Measurements from ENCODE around the gene MYF5. TPM values are rescaled to one million over a fixed set of nuclear protein-coding genes. Genes with fewer than 3 reads are reported as not detected.

Gene MYF5
- total and polyA plus RNA-seq, 4 donors: not detected

DNA sequence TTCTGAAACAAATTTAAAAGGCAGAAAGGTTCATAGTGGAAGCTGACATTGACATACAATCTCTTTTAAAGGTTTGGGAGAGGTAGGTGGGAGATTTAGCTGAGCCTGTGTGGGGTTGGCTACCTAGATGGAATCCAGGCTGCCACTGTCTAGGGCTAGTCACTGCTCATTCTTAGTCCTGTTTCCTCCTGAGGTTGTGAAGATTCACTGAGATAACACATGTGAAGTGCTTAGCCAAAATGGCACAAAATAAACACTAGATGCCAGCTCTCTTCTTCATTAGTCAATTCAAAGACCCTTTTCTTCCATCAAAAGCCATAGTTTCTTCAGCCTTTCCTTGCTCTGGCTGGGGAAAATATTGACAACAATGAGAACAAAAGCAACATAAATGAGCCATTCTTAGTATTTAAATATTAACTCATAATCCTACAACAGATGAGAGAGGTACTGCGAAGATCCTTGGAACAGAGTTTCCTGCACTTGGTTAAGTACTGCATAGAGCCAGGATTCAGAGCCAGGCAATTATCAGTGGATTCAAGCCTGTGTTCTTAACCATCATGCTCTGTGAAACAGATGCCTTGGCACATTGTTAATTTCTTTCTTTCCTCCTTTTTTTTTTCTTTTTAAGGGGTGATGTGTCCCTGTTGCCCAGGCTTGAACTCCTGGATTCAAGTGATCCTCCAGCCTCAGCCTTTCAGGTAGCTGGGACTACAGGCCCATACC, 5.8 kb upstream of the MYF5 start:
- Histone ChIP-seq H3K27me3 (ENCODE audit: control insufficient read depth in 1 of 2, insufficient read depth in 2 of 2, low read length in 1 of 2) (no peaks in the 10 kb centered on the region), H3K4me3 (ENCODE audit: low read length in 2 of 2) (no peak overlapping the region), H3K36me3 (ENCODE audit: control insufficient read depth in 1 of 2, insufficient read depth in 2 of 2, low read length in 1 of 2) (no peaks in the 10 kb centered on the region), H3K9me3 (ENCODE audit: control insufficient read depth, low read length) (peaks cover 1% of the 10 kb centered on the region), H3K4me1 (ENCODE audit: control insufficient read depth in 1 of 2, insufficient read depth in 2 of 2, low read length in 2 of 2) (no peaks in the 10 kb centered on the region), H3K27ac (ENCODE audit: low read depth in 1 of 2, low read length in 2 of 2) (no peak overlapping the region)
- 97 to 100% methylated on average over 1 of the region's 1 CpG for WGBS, 2 donors
- ATAC-seq (ENCODE audit: low FRiP score) (no peak), DNase-seq (no peak)
- intact Hi-C loops (cut with DNase I): no loop called here

DNA sequence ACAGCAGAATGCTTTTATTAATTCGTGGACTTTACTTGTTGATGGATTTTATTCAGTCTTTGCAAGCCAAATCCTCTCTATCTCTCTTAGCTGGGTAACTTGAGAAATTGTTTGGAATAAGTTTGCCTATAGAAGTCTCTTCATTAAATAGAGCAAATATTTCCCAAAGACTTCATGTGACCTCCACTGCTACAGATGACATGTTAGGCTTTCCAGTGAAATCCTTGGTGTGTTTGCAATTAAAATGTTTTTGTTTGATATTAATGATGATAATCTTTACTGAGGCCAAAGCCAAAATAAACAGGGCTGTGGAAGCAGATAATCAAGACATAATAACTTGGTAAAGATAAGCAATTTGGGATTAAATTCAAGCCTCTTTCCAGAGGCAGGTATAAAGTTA, 4.8 kb upstream of the MYF5 start:
- WGBS, 2 donors: 86 to 100% methylated on average over 1 of the region's 1 CpG
- Histone ChIP-seq H3K9me3 (ENCODE audit: control insufficient read depth, low read length) (peaks cover 1% of the 10 kb centered on the region), H3K4me1 (ENCODE audit: control insufficient read depth in 1 of 2, insufficient read depth in 2 of 2, low read length in 2 of 2) (no peaks in the 10 kb centered on the region), H3K27ac (ENCODE audit: low read depth in 1 of 2, low read length in 2 of 2) (no peak overlapping the region), H3K36me3 (ENCODE audit: control insufficient read depth in 1 of 2, insufficient read depth in 2 of 2, low read length in 1 of 2) (no peaks in the 10 kb centered on the region), H3K27me3 (ENCODE audit: control insufficient read depth in 1 of 2, insufficient read depth in 2 of 2, low read length in 1 of 2) (no peaks in the 10 kb centered on the region), H3K4me3 (ENCODE audit: low read length in 2 of 2) (no peak overlapping the region)
- intact Hi-C loops (cut with DNase I): no loop called here
- ATAC-seq (ENCODE audit: low FRiP score) (no peak), DNase-seq (no peak)

DNA sequence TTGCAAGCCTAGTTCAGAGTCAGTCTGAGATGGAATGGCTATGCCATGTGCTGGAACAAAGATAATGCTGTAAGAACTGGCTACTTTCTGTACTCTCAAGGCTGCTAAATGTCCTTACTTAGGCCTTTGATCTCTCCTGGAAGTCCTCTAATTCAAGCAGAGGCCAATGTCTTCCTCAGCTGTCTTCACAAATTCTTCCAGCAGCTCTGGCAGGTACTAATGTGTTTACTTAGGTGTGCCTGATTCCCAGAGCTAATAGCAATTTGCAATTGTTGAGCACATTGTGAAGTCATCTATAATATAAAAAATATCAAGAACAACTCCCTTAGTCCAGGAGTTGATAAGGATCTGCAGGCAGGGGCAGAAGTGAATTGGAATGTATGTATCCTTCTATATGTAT, 3.8 kb upstream of the MYF5 start:
- no peaks in the 10 kb centered on the region for H3K36me3 ChIP-seq (ENCODE audit: control insufficient read depth in 1 of 2, insufficient read depth in 2 of 2, low read length in 1 of 2)
- H3K4me3 ChIP-seq (ENCODE audit: low read length in 2 of 2): no peak overlapping the region
- H3K4me1 ChIP-seq (ENCODE audit: control insufficient read depth in 1 of 2, insufficient read depth in 2 of 2, low read length in 2 of 2): no peaks in the 10 kb centered on the region
- intact Hi-C loops (cut with DNase I): no loop called here
- no peak for ATAC-seq (ENCODE audit: low FRiP score)
- H3K27ac ChIP-seq (ENCODE audit: low read depth in 1 of 2, low read length in 2 of 2): no peak overlapping the region
- H3K27me3 ChIP-seq (ENCODE audit: control insufficient read depth in 1 of 2, insufficient read depth in 2 of 2, low read length in 1 of 2): no peaks in the 10 kb centered on the region
- DNase-seq: no peak
- H3K9me3 ChIP-seq (ENCODE audit: control insufficient read depth, low read length): peaks cover 3% of the 10 kb centered on the region

DNA sequence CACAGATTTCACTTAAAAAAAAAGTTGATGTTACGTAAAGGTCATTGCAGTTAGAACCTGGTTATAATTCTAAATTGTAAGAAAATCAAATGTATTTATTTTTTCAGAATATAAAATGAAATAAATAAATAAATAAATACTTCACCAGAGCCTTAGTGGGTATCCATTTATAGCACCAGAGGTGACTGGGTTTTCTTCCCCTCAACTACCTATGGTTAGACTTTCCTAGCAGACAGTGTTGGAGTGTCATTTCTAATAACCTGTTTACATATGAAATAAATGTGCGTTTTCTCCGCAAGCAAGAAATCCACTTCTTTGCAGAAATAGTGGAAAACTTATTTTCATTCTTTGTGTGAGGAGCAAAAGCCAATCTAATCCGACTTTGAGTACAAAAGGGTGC, 3.3 kb upstream of the MYF5 start:
- 65 to 74% methylated on average over 4 of the region's 4 CpGs for WGBS, 2 donors
- no peak for ATAC-seq (ENCODE audit: low FRiP score)
- H3K4me3 ChIP-seq (ENCODE audit: low read length in 2 of 2): peak overlapping the region in 1 of 2 donors; percentile 46

DNA sequence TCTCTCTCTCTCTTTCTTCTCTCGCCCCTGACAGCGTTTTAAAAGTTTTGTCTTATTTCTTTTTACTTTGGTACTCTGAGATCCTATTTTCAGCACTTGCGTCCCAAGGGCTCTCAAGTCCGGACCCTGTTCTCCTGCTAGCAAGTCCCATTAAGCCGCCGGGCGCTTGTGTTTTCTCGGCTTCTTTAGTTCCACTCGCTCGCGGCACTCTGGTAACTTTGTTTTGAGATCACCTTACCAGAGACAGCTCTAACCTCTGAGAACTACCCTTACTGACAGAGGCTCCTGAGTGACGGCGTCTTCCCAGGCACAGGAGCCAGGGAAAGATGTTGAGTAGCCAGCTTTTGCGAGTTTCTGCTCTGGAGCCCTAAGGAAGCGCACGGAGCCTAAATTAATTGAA, 2.7 kb upstream of the MYF5 start:
- Histone ChIP-seq H3K9me3 (ENCODE audit: control insufficient read depth, low read length) (peaks cover 2% of the 10 kb centered on the region), H3K27ac (ENCODE audit: low read depth in 1 of 2, low read length in 2 of 2) (no peak overlapping the region), H3K27me3 (ENCODE audit: control insufficient read depth in 1 of 2, insufficient read depth in 2 of 2, low read length in 1 of 2) (no peaks in the 10 kb centered on the region), H3K36me3 (ENCODE audit: control insufficient read depth in 1 of 2, insufficient read depth in 2 of 2, low read length in 1 of 2) (no peaks in the 10 kb centered on the region), H3K4me1 (ENCODE audit: control insufficient read depth in 1 of 2, insufficient read depth in 2 of 2, low read length in 2 of 2) (no peaks in the 10 kb centered on the region), H3K4me3 (ENCODE audit: low read length in 2 of 2) (peak overlapping the region; percentile 21 to 46)
- ATAC-seq (ENCODE audit: low FRiP score) (no peak), DNase-seq (no peak)
- WGBS, 2 donors: 13 to 14% methylated on average over 16 of the region's 16 CpGs
- intact Hi-C loops (cut with DNase I): no loop called here

More for the DNA sequence above, 3.3 kb upstream of the MYF5 start:
- no peaks in the 10 kb centered on the region for H3K27me3 ChIP-seq (ENCODE audit: control insufficient read depth in 1 of 2, insufficient read depth in 2 of 2, low read length in 1 of 2)
- H3K9me3 ChIP-seq (ENCODE audit: control insufficient read depth, low read length): peaks cover 3% of the 10 kb centered on the region
- no peaks in the 10 kb centered on the region for H3K4me1 ChIP-seq (ENCODE audit: control insufficient read depth in 1 of 2, insufficient read depth in 2 of 2, low read length in 2 of 2)
- DNase-seq: no peak
- intact Hi-C loops (cut with DNase I): no loop called here
- H3K36me3 ChIP-seq (ENCODE audit: control insufficient read depth in 1 of 2, insufficient read depth in 2 of 2, low read length in 1 of 2): no peaks in the 10 kb centered on the region
- no peak overlapping the region for H3K27ac ChIP-seq (ENCODE audit: low read depth in 1 of 2, low read length in 2 of 2)

DNA sequence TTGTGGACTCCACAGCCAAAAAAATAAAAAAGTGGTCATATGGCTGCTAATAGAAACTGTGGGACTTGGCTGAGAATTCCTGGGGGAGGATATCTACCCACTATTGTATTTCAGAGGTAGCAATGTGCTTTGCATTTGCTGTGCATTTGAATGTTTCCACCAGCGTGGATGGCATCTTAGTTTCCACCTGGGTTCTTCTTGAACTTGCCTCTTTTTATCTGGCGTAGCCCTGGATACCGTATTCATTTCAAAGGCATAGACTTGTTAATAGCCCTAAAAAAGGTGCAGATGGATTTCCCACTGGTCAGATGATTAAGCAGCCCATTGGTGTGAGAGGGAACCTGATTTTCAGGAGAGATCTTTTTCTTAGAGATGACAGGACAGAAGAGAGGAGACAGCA, 1.9 kb upstream of the MYF5 start:
- no peaks in the 10 kb centered on the region for H3K27me3 ChIP-seq (ENCODE audit: control insufficient read depth in 1 of 2, insufficient read depth in 2 of 2, low read length in 1 of 2)
- no peaks in the 10 kb centered on the region for H3K36me3 ChIP-seq (ENCODE audit: control insufficient read depth in 1 of 2, insufficient read depth in 2 of 2, low read length in 1 of 2)
- DNase-seq (no peak), ATAC-seq (ENCODE audit: low FRiP score) (no peak)
- H3K4me1 ChIP-seq (ENCODE audit: control insufficient read depth in 1 of 2, insufficient read depth in 2 of 2, low read length in 2 of 2): no peaks in the 10 kb centered on the region
- 69 to 78% methylated on average over 3 of the region's 3 CpGs for WGBS, 2 donors
- intact Hi-C loops (cut with DNase I): no loop called here
- peaks cover 2% of the 10 kb centered on the region for H3K9me3 ChIP-seq (ENCODE audit: control insufficient read depth, low read length)
- H3K4me3 ChIP-seq (ENCODE audit: low read length in 2 of 2): no peak overlapping the region
- H3K27ac ChIP-seq (ENCODE audit: low read depth in 1 of 2, low read length in 2 of 2): no peak overlapping the region

DNA sequence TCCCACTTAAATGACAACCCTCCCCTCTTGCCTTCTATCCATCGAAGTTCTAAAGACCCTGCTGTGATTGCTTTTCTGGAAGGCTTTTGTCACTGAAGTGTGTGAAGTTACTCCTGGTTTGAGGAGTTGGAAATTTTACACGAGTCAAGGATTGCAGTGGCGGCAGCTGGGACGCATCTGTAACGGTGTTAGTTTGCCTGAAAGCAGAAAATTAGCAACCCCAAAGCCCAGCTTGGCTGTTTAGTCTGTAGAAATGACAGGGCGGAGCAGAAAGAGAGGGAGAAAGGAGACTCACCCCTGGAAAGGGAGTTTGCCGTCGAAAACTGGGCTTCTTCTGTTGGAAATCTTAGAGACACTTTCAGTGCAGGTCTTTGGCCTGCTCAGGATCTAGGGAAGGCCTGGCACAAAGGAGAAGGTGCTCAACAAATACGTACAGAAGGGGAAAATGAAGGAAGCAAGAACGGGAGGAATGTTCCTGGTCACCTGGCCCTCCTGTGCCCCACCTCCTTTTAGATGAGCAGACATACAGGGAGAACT, 931 bp upstream of the MYF5 start:
- ATAC-seq (ENCODE audit: low FRiP score) (no peak), DNase-seq (no peak)
- H3K27ac ChIP-seq (ENCODE audit: low read depth in 1 of 2, low read length in 2 of 2): no peak overlapping the region
- peaks cover 2% of the 10 kb centered on the region for H3K9me3 ChIP-seq (ENCODE audit: control insufficient read depth, low read length)
- intact Hi-C loops (cut with DNase I): no loop called here
- H3K4me3 ChIP-seq (ENCODE audit: low read length in 2 of 2): no peak overlapping the region
- H3K4me1 ChIP-seq (ENCODE audit: control insufficient read depth in 1 of 2, insufficient read depth in 2 of 2, low read length in 2 of 2): no peaks in the 10 kb centered on the region
- no peaks in the 10 kb centered on the region for H3K36me3 ChIP-seq (ENCODE audit: control insufficient read depth in 1 of 2, insufficient read depth in 2 of 2, low read length in 1 of 2)
- no peaks in the 10 kb centered on the region for H3K27me3 ChIP-seq (ENCODE audit: control insufficient read depth in 1 of 2, insufficient read depth in 2 of 2, low read length in 1 of 2)
- WGBS, 2 donors: 61 to 67% methylated on average over 10 of the region's 10 CpGs

DNA sequence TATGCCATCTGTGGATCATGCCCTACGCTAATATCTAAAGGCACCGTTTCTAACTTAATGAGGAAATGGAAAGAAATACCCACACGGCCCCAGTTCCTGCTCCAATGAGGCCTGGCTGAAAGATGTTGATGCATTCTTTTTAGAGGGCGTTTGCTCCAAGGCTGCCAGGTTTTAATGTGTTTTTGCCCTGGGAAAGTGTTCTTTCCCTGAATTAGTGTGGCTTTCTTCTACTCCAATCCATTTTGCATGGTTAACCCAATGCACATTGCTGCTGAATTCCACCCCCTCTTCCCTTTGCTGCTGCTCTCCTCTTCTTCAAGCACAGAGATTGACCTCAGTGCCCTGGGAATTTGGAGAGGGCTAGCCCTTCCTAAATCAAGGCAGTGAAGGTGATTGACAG, 1.1 kb downstream of the MYF5 start:
- H3K27ac ChIP-seq (ENCODE audit: low read depth in 1 of 2, low read length in 2 of 2): no peak overlapping the region
- no peaks in the 10 kb centered on the region for H3K27me3 ChIP-seq (ENCODE audit: control insufficient read depth in 1 of 2, insufficient read depth in 2 of 2, low read length in 1 of 2)
- intact Hi-C loops (cut with DNase I): no loop called here
- no peak overlapping the region for H3K4me3 ChIP-seq (ENCODE audit: low read length in 2 of 2)
- no peaks in the 10 kb centered on the region for H3K4me1 ChIP-seq (ENCODE audit: control insufficient read depth in 1 of 2, insufficient read depth in 2 of 2, low read length in 2 of 2)
- H3K36me3 ChIP-seq (ENCODE audit: control insufficient read depth in 1 of 2, insufficient read depth in 2 of 2, low read length in 1 of 2): no peaks in the 10 kb centered on the region
- H3K9me3 ChIP-seq (ENCODE audit: control insufficient read depth, low read length): peaks cover 2% of the 10 kb centered on the region
- DNase-seq (no peak), ATAC-seq (ENCODE audit: low FRiP score) (no peak)
- WGBS, 2 donors: 49 to 60% methylated on average over 4 of the region's 4 CpGs

DNA sequence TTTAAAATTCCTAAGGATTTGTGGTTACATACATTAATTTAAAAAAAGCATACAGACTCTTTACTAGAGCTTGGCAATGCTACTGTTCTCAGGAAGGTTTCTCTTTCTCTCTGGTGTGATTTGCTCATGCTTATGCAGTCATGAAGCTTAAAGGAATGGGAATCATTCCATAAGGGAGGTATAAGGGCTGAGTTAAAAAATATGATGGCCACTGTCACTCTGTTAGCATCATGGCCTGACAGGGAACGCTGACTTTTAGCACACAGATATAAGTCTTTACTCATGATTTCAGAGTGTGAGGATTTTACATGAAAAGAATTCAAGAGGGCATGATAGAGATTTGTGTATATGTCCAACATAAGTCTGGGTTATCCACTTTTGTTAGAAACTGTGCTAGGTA, 3.8 kb downstream of the MYF5 start:
- Histone ChIP-seq H3K27me3 (ENCODE audit: control insufficient read depth in 1 of 2, insufficient read depth in 2 of 2, low read length in 1 of 2) (no peaks in the 10 kb centered on the region), H3K4me1 (ENCODE audit: control insufficient read depth in 1 of 2, insufficient read depth in 2 of 2, low read length in 2 of 2) (no peaks in the 10 kb centered on the region), H3K27ac (ENCODE audit: low read depth in 1 of 2, low read length in 2 of 2) (no peak overlapping the region), H3K4me3 (ENCODE audit: low read length in 2 of 2) (no peak overlapping the region), H3K9me3 (ENCODE audit: control insufficient read depth, low read length) (peaks cover 2% of the 10 kb centered on the region), H3K36me3 (ENCODE audit: control insufficient read depth in 1 of 2, insufficient read depth in 2 of 2, low read length in 1 of 2) (no peaks in the 10 kb centered on the region)
- WGBS, 2 donors: 81 to 94% methylated on average over 1 of the region's 1 CpG
- DNase-seq (no peak), ATAC-seq (ENCODE audit: low FRiP score) (no peak)
- intact Hi-C loops (cut with DNase I): no loop called here
